OCI-LY7 (cell line): Measurements from ENCODE around the gene PCDHGA7. TPM values are rescaled to one million over a fixed set of nuclear protein-coding genes. Genes with fewer than 3 reads are reported as not detected.
A peak's percentile ranks its signal among the peaks of the same experiment; 100 is the strongest.
"Not testable (repeated sequence)": the region's sequence is repeated elsewhere in the genome, so short reads cannot be mapped to it uniquely, and the experiment has no call there.

Experiments used
- BruUV-seq: library from RNA; stranded (reverse); fragments of 400-500 nt; replicated peaks from 2 replicates; lab custom pipeline; 2021; lab: Mats Ljungman, UMichigan
- CTCF ChIA-PET: fragments of 300-600 bp; sonication (Branson Sonifier 250); formaldehyde crosslinking; loops from one replicate; lab custom pipeline; 2022; ENCODE audit warnings: antibody characterized with exemption; ENCODE audit not compliant: unreplicated experiment; lab: Charles Lee
- POLR2A ChIA-PET: fragments of 300-600 bp; sonication (Branson Sonifier 250); formaldehyde crosslinking; loops from one replicate; lab custom pipeline; 2022; ENCODE audit warnings: antibody characterized with exemption; lab: Charles Lee
- DNase-seq: peaks from one replicate; pipeline ENCODE4 v3.0.0-alpha.2; 2015; ENCODE audit warnings: low spot score
- H2AFZ ChIP-seq: fragments of 200-600 bp; sonication (generic), shearing (Covaris generic); 2 replicates; pipeline ENCODE4 v1.6.1; 2014; ENCODE audit warnings: mild to moderate bottlenecking, antibody characterized with exemption, low read length, moderate library complexity
- H3K27ac ChIP-seq: fragments of 200-600 bp; sonication (generic); 2 replicates; pipeline ENCODE4 v1.5.1; 2014; ENCODE audit warnings: mixed run types, low read depth, mild to moderate bottlenecking, moderate library complexity, low read length, inconsistent platforms; ENCODE audit not compliant: poor library complexity, severe bottlenecking
- H3K36me3 ChIP-seq: fragments of 200-600 bp; sonication (generic); 2 replicates; pipeline ENCODE4 v1.6.1; 2014; ENCODE audit warnings: mild to moderate bottlenecking, antibody characterized with exemption, low read length, moderate library complexity, mixed read lengths; ENCODE audit not compliant: insufficient read depth
- H3K4me1 ChIP-seq: fragments of 200-600 bp; sonication (generic); 2 replicates; pipeline ENCODE4 v1.5.1; 2014; ENCODE audit warnings: mild to moderate bottlenecking, low read length; ENCODE audit not compliant: insufficient read depth, poor library complexity, severe bottlenecking
- H3K4me2 ChIP-seq: fragments of 200-600 bp; sonication (generic); 2 replicates; pipeline ENCODE4 v1.6.1; 2014; ENCODE audit warnings: mild to moderate bottlenecking, low read length
- H3K4me3 ChIP-seq: fragments of 200-600 bp; sonication (generic); 2 replicates; pipeline ENCODE4 v1.5.1; 2014; ENCODE audit warnings: mild to moderate bottlenecking, low read depth, low read length; ENCODE audit not compliant: poor library complexity, severe bottlenecking
- H3K79me2 ChIP-seq: fragments of 200-600 bp; sonication (generic); 2 replicates; pipeline ENCODE4 v1.6.1; 2016; ENCODE audit warnings: low read depth, mild to moderate bottlenecking, low read length, moderate library complexity, mixed read lengths; ENCODE audit not compliant: insufficient read depth
- H3K9me2 ChIP-seq: fragments of 200-600 bp; sonication (generic); 2 replicates; pipeline ENCODE4 v1.6.1; 2016; ENCODE audit warnings: mild to moderate bottlenecking, low read length, mixed read lengths; ENCODE audit not compliant: insufficient read depth
- H3K9me3 ChIP-seq: fragments of 200-600 bp; sonication (generic); 2 replicates; pipeline ENCODE4 v1.6.1; 2014; ENCODE audit warnings: mild to moderate bottlenecking, mixed run types, low read length, mixed read lengths
- H4K20me1 ChIP-seq: fragments of 200-600 bp; sonication (generic); 2 replicates; pipeline ENCODE4 v1.6.1; 2014; ENCODE audit warnings: mild to moderate bottlenecking, antibody characterized with exemption, low read length, moderate library complexity, mixed read lengths; ENCODE audit not compliant: insufficient read depth
- CTCF ChIP-seq: fragments of 200-600 bp; sonication (generic); conservative IDR thresholded peaks from 2 replicates; pipeline ENCODE4 v1.5.1; 2014; ENCODE audit warnings: mild to moderate bottlenecking, antibody characterized with exemption, low read length, moderate library complexity, mixed read lengths
- EZH2phosphoT487 ChIP-seq: fragments of 200-600 bp; sonication (generic); IDR thresholded peaks from 2 replicates; pipeline ENCODE4 v1.6.1; 2018; ENCODE audit warnings: low read depth, borderline replicate concordance, mild to moderate bottlenecking, mixed run types, antibody characterized with exemption, low read length, moderate library complexity, mixed read lengths
- intact Hi-C: fragments of 100-400 bp; cut with micrococcal nuclease; formaldehyde crosslinking; loops from one replicate; pipeline ENCODE4 v1.10.0; 2022; ENCODE audit not compliant: unreplicated experiment
- total RNA-seq, 2 experiments: library from RNA; depleted of rRNA in 1 of 2; stranded (reverse); fragments of >200 nt in 1 of 2; shearing (Covaris generic) in 1 of 2; gene quantifications; 2 replicates each; pipeline ENCODE4 v1.2.3, GENCODE V29; 2014 to 2022

Gene PCDHGA7
- total RNA-seq, 2 experiments from 2014 or later: 5.6 to 6.4 TPM

- H3K9me3 ChIP-seq: not testable (repeated sequence)
- H3K4me2 ChIP-seq: peak within 1 kb of the TSS; percentile 84
- POLR2A ChIA-PET: interaction anchor here (0.7 to 1.0 kb wide), 2 partner anchors 102 to 146 kb away, joined by 3 to 5 read pairs; no protein-coding TSS in a partner anchor
Observed at GRCh38 chr5:141417494-141418172, 35.1 kb downstream of the PCDHGA7 start, which contains the start of gene PCDHGB7. Gene PCDHGB7, plus strand, starts transcription at chr5:141417677. Its CDS starts 183 bp downstream, at chr5:141417860.

DNA sequence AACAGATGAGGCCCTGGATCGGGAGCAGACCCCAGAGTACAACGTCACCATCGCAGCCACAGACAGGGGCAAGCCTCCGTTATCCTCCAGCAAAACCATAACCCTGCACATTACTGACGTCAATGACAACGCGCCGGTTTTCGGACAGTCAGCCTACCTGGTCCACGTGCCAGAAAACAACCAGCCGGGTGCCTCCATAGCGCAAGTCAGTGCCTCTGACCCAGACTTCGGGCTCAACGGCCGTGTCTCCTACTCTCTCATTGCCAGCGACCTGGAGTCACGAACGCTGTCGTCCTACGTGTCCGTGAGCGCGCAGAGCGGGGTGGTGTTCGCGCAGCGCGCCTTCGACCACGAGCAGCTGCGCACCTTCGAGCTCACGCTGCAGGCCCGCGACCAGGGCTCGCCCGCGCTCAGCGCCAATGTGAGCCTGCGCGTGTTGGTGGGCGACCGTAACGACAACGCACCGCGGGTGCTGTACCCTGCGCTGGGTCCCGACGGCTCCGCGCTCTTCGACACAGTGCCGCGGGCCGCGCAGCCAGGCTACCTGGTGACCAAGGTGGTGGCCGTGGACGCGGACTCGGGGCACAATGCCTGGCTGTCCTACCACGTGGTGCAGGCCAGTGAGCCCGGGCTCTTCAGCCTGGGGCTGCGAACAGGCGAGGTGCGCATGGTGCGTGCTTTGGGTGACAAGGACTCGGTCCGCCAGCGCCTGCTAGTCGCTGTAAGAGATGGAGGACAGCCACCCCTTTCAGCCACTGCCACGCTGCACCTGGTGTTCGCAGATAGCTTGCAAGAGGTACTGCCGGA lies 36.7 kb downstream of the PCDHGA7 start:
- ChIA-PET CTCF (interaction anchor here (1.0 to 1.8 kb wide), 2 partner anchors 11 to 145 kb away, joined by 3 to 5 read pairs; partner anchors contain the start of gene PCDHGA12), POLR2A (no interaction called here)
- intact Hi-C loops: no loop called here
- no peaks in the 10 kb centered on the region for H4K20me1 ChIP-seq
- H3K36me3 ChIP-seq: no peaks in the 10 kb centered on the region
- H2AFZ ChIP-seq: no peak overlapping the region
- no peak for DNase-seq
- H3K27ac ChIP-seq: no peak overlapping the region
- H3K4me3 ChIP-seq: no peak overlapping the region
- TF ChIP-seq EZH2phosphoT487 (no peak), CTCF (no peak)
- no peaks in the 10 kb centered on the region for H3K9me3 ChIP-seq
- peaks cover 7% of the 10 kb centered on the region for H3K4me1 ChIP-seq
- no peaks in the 10 kb centered on the region for H3K9me2 ChIP-seq
- no peaks in the 10 kb centered on the region for H3K79me2 ChIP-seq
- no TSS peak for BruUV-seq
- H3K4me2 ChIP-seq: no peak overlapping the region

More at GRCh38 chr5:141417494-141418172, 35.1 kb downstream of the PCDHGA7 start, which contains the start of gene PCDHGB7:
- peak; percentile 86 for TF ChIP-seq CTCF
- not testable (repeated sequence) for H3K27ac ChIP-seq, H3K4me1 ChIP-seq, H3K9me2 ChIP-seq, H4K20me1 ChIP-seq, H3K79me2 ChIP-seq, H3K36me3 ChIP-seq, BruUV-seq
- peak within 1 kb of the TSS; percentile 67 for H3K4me3 ChIP-seq
- peak; percentile 82 for DNase-seq
- intact Hi-C loops: loop anchor here (1.0 kb wide), 3 partner anchors 108 to 147 kb away; no protein-coding TSS in a partner anchor
- CTCF ChIA-PET: interaction anchor here (0.6 to 1.4 kb wide), 6 partner anchors 12 to 146 kb away, joined by 3 to 5 read pairs (median 3); partner anchors contain the start of genes PCDHGA12 and PCDHGB2
- peak within 1 kb of the TSS; percentile 65 for H2AFZ ChIP-seq
